ENCODE data around the gene FALEC.

The FALEC gene

GRCh38 chr1:150535511-150536287 is 20.1 kb downstream of the FALEC start:
- Histone ChIP-seq H3K9ac (ENCODE audit: insufficient read length, low read depth) (no peak overlapping the region), H3K4me3 (ENCODE audit: insufficient read length, low read depth) (no peak overlapping the region), H3K36me3 (ENCODE audit: insufficient read depth, insufficient read length, low read length) (no peaks in the 10 kb centered on the region), H3K9me3 (ENCODE audit: insufficient read depth, low read length) (no peaks in the 10 kb centered on the region), H3K27me3 (ENCODE audit: insufficient read depth, insufficient read length) (no peaks in the 10 kb centered on the region), H3K4me1 (ENCODE audit: insufficient read depth, insufficient read length) (peaks cover 34% of the 10 kb centered on the region)
- no peak for TF ChIP-seq ZNF274 (IDR thresholded peaks at IDR 0.05; ENCODE audit: low read depth, low read length)
- TF ChIP-seq SUZ12 (IDR thresholded peaks at IDR 0.05; ENCODE audit: extremely low read depth, insufficient read depth, insufficient read length): no peak
- DNase-seq (ENCODE audit: low read depth, low spot score): no peak

- Histone ChIP-seq H3K27me3 (ENCODE audit: insufficient read depth, insufficient read length) (no peaks in the 10 kb centered on the region), H3K36me3 (ENCODE audit: insufficient read depth, insufficient read length, low read length) (no peaks in the 10 kb centered on the region), H3K4me1 (ENCODE audit: insufficient read depth, insufficient read length) (peaks cover 30% of the 10 kb centered on the region), H3K9me3 (ENCODE audit: insufficient read depth, low read length) (no peaks in the 10 kb centered on the region), H3K4me3 (ENCODE audit: insufficient read length, low read depth) (no peak overlapping the region), H3K9ac (ENCODE audit: insufficient read length, low read depth) (peak overlapping the region; percentile 43)
- no peak for TF ChIP-seq YY1 (IDR thresholded peaks at IDR 0.05; ENCODE audit: insufficient read depth, insufficient read length)
- no peak for TF ChIP-seq ZNF274 (IDR thresholded peaks at IDR 0.05; ENCODE audit: low read depth, low read length)
- TF ChIP-seq SUZ12 (IDR thresholded peaks at IDR 0.05; ENCODE audit: extremely low read depth, insufficient read depth, insufficient read length): no peak
- DNase-seq (ENCODE audit: low read depth, low spot score): no peak
These were observed 21.5 kb downstream of the FALEC start for GRCh38 chr1:150536836-150537731.

- H3K36me3 ChIP-seq (ENCODE audit: insufficient read depth, insufficient read length, low read length): no peaks in the 10 kb centered on the region
- DNase-seq (ENCODE audit: low read depth, low spot score): peak; percentile 92
- H3K9ac ChIP-seq (ENCODE audit: insufficient read length, low read depth): peak overlapping the region; percentile 52
- H3K27me3 ChIP-seq (ENCODE audit: insufficient read depth, insufficient read length): no peaks in the 10 kb centered on the region
- TF ChIP-seq YY1 (IDR thresholded peaks at IDR 0.05; ENCODE audit: insufficient read depth, insufficient read length): no peak
- TF ChIP-seq ZNF274 (IDR thresholded peaks at IDR 0.05; ENCODE audit: low read depth, low read length): no peak
- TF ChIP-seq SUZ12 (IDR thresholded peaks at IDR 0.05; ENCODE audit: extremely low read depth, insufficient read depth, insufficient read length): no peak
- H3K4me3 ChIP-seq (ENCODE audit: insufficient read length, low read depth): no peak overlapping the region
- H3K4me1 ChIP-seq (ENCODE audit: insufficient read depth, insufficient read length): peaks cover 25% of the 10 kb centered on the region
- no peaks in the 10 kb centered on the region for H3K9me3 ChIP-seq (ENCODE audit: insufficient read depth, low read length)
These were observed 22.5 kb downstream of the FALEC start for GRCh38 chr1:150537732-150538684.

GRCh38 chr1:150543500-150544143 is 28.1 kb downstream of the FALEC start:
- H3K9me3 ChIP-seq (ENCODE audit: insufficient read depth, low read length): no peaks in the 10 kb centered on the region
- DNase-seq (ENCODE audit: low read depth, low spot score): no peak
- no peaks in the 10 kb centered on the region for H3K36me3 ChIP-seq (ENCODE audit: insufficient read depth, insufficient read length, low read length)
- H3K4me3 ChIP-seq (ENCODE audit: insufficient read length, low read depth): no peak overlapping the region
- no peak for TF ChIP-seq SUZ12 (IDR thresholded peaks at IDR 0.05; ENCODE audit: extremely low read depth, insufficient read depth, insufficient read length)
- TF ChIP-seq YY1 (IDR thresholded peaks at IDR 0.05; ENCODE audit: insufficient read depth, insufficient read length): no peak
- TF ChIP-seq ZNF274 (IDR thresholded peaks at IDR 0.05; ENCODE audit: low read depth, low read length): no peak
- no peaks in the 10 kb centered on the region for H3K27me3 ChIP-seq (ENCODE audit: insufficient read depth, insufficient read length)
- H3K9ac ChIP-seq (ENCODE audit: insufficient read length, low read depth): no peak overlapping the region
- no peaks in the 10 kb centered on the region for H3K4me1 ChIP-seq (ENCODE audit: insufficient read depth, insufficient read length)

- Histone ChIP-seq H3K9ac (ENCODE audit: insufficient read length, low read depth) (no peak overlapping the region), H3K4me3 (ENCODE audit: insufficient read length, low read depth) (no peak overlapping the region)
- TF ChIP-seq ZNF274 (IDR thresholded peaks at IDR 0.05; ENCODE audit: low read depth, low read length): no peak
- no peak for TF ChIP-seq YY1 (IDR thresholded peaks at IDR 0.05; ENCODE audit: insufficient read depth, insufficient read length)
- TF ChIP-seq SUZ12 (IDR thresholded peaks at IDR 0.05; ENCODE audit: extremely low read depth, insufficient read depth, insufficient read length): no peak
These were observed 28.7 kb downstream of the FALEC start for GRCh38 chr1:150544204-150544603.

GRCh38 chr1:150545486-150546032 is 30.0 kb downstream of the FALEC start:
- Histone ChIP-seq H3K4me3 (ENCODE audit: insufficient read length, low read depth) (no peak overlapping the region), H3K9ac (ENCODE audit: insufficient read length, low read depth) (peak overlapping the region; percentile 24), H3K9me3 (ENCODE audit: insufficient read depth, low read length) (no peaks in the 10 kb centered on the region), H3K27me3 (ENCODE audit: insufficient read depth, insufficient read length) (no peaks in the 10 kb centered on the region), H3K4me1 (ENCODE audit: insufficient read depth, insufficient read length) (no peaks in the 10 kb centered on the region), H3K36me3 (ENCODE audit: insufficient read depth, insufficient read length, low read length) (no peaks in the 10 kb centered on the region)
- DNase-seq (ENCODE audit: low read depth, low spot score): no peak
- no peak for TF ChIP-seq YY1 (IDR thresholded peaks at IDR 0.05; ENCODE audit: insufficient read depth, insufficient read length)
- TF ChIP-seq SUZ12 (IDR thresholded peaks at IDR 0.05; ENCODE audit: extremely low read depth, insufficient read depth, insufficient read length): no peak

More at GRCh38 chr1:150544204-150544603, 28.7 kb downstream of the FALEC start:
- Histone ChIP-seq H3K4me1 (ENCODE audit: insufficient read depth, insufficient read length) (no peaks in the 10 kb centered on the region), H3K27me3 (ENCODE audit: insufficient read depth, insufficient read length) (no peaks in the 10 kb centered on the region), H3K9me3 (ENCODE audit: insufficient read depth, low read length) (no peaks in the 10 kb centered on the region), H3K36me3 (ENCODE audit: insufficient read depth, insufficient read length, low read length) (no peaks in the 10 kb centered on the region)
- no peak for DNase-seq (ENCODE audit: low read depth, low spot score)
